ENCODE results near the gene SYT9.

DNA sequence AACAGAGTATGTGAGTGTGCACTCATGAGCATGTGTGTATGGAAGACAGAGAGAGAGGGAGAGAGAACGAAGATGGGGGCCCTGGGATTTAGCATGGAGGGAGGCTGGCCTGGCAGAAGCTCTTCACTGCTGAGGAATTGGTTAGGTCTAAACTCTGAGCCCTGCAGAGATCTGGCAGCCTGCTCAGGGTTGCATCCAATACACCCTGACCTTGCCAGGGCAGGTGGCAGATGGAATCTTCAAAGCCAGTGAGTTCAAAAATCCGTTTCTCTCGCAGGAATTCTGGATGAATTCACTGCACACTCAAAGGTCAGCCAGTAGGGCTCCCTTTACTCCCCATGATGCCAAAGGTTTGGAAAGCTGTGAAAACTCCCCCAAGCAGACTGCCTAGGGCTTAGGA lies 172.2 kb downstream of the SYT9 start:
- TF ChIP-seq CTCF (conservative IDR thresholded peaks at IDR 0.05), result no peak
- TF ChIP-seq EZH2 (IDR thresholded peaks at IDR 0.05; ENCODE audit: low read depth), result no peak
